Liver (tissue), 3 donors: ENCODE data around the gene KLF4.

Source experiments
- CTCF ChIP-seq: fragments of 150-350 bp; IDR thresholded peaks from 2 replicates; pipeline ENCODE4 v1.5.1; 2017; ENCODE audit warnings: improper control_type of control experiment, low read depth, low read length; ENCODE audit not compliant: missing input control
- TF ChIP-seq, protein P1 (sequence below): IDR thresholded peaks from 2 replicates; pipeline ENCODE4 v1.6.1; 2016; ENCODE audit warnings: antibody characterized with exemption
- donor health status: healthy.
- donor health status: healthy.

DNA sequence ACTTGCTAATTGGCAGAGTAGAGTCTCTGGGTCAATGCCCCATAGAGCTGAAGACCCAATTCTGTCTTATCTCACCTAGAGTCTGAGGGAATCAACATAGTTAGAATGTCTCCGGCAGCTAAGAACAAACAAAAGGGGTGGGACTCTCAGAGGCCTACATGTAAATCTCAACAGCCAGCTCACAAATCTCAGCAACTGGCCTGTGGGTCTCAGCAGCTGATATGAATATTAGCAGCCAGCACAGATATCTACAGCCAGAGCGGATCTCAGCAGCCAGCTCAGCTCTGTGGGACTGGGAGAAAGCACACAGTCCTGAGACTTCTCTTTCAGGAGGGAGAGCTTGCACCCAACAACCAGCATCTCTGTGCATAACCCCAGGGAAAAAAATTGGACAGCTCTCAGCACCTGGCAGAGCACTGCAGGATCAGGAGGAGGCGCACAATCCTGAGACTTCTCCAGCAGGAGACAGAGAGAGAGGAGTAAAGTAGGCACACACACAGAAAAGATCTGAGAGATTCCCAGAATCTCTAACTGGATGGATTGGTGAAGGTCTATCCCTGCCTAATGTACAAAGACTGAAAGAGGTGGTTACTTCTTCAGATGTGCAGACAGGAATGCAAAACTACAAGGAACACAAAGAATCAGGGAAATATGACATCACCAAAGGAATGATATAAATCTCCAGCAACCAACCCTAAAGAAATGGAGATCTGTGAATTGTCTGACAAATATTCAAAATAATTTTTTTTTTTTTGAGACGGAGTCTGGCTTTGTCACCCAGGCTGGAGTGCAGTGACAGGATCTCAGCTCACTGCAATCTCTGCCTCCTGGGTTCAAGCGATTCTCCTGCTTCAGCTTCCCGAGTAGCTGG, 29.2 kb downstream of the KLF4 start:
- no peak for TF ChIP-seq CTCF
- TF ChIP-seq, protein P1, sequence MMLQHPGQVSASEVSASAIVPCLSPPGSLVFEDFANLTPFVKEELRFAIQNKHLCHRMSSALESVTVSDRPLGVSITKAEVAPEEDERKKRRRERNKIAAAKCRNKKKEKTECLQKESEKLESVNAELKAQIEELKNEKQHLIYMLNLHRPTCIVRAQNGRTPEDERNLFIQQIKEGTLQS: no peak
